NAMALWA (cell line): Measurements from ENCODE around the gene TMEM185B.
"Not testable (repeated sequence)": the region's sequence is repeated elsewhere in the genome, so short reads cannot be mapped to it uniquely, and the experiment has no call there.

ENCODE experiments used
- DNase-seq: peaks from one replicate; pipeline ENCODE4 v3.0.0-alpha.2; 2015; ENCODE audit warnings: low spot score

TMEM185B gene

DNA sequence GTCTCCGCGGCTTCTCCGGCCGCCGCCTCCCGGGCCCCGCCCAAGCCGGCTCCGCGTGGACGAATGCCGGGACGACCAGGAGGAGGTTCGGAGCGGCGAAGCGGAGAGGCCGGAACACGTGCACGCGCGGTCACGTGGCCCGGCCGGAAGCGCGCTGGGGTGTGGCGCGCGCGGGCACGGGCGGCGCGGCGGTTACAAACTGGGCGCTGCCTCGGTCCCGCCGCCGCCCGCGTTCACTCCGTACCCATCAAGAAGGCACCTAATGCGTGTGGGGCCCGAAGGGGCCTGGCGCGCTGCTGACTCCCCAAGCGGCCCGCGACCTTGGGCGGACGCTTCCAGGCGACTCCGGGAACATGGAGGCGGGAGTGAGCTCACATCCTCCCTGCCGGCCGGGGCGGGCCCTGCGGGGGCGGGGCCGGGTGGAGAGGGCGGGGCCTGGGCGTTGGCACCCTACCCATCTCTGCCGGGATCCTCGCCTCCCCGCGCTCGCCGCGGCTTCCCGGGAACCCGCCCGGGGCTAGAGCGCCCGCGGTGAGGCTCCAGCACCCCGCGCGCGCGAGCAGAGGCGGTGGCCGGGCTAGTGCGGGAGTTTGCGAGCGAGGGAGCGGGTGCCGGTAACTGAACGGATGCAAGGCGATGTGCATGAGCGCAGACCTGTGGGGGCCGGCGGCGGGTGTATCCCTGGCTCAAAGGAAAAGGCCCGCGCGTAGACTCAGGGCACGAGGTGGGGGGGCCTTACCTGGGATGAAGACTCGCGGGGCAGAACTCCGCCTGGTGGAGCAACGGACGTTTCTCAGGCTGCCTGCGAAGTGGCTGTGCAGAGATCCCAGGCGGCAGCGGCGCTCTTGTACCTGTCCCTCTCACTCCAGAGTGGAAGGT is at the start of gene TMEM185B:
Gene TMEM185B (minus strand): TSS at position 367 of the 879 bp plus-strand sequence. CDS start 424 bp downstream, outside the sequence.
- DNase-seq: peak; percentile 71

DNA sequence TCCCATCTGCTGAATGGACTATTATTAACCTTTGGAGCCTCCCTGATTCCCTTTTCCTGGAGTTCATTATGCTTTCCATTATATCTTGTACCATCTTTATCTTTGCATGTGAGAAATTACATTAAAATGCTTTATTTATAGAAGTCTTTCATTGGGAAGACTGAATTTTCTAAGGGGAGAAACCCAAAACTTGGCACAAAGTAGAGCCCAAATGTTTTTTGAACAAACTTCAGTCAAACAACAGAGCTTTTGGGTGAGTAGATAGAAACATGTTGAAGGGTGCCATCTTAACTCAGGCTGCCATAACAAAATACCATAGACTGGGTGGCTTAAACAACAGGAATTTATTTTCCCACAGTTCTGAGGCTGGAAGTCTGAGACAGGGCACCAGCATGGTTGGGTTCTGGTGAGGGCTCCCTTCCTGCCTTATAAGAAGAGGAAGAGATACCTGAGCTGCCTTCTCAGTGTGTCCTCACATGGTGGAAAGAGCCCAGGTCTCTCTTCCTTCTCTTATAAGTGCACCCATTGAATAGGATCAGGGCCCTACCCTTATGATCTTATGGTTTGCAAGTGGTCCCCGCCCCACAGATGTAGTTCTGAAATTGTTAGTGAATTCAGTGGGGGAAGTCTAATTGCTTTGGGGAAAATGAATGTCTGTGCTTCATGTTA is 48.6 kb upstream of the TMEM185B start:
- DNase-seq: no peak

GRCh38 chr2:120269816-120270215 is 46.6 kb upstream of the TMEM185B start:
- no peak for DNase-seq

GRCh38 chr2:120269076-120269744 is 46.0 kb upstream of the TMEM185B start:
- peak; percentile 51 for DNase-seq

- no peak for DNase-seq
Observed at GRCh38 chr2:120267348-120267747, 44.1 kb upstream of the TMEM185B start.

- no peak for DNase-seq
Observed at GRCh38 chr2:120265006-120265405, 41.8 kb upstream of the TMEM185B start.

GRCh38 chr2:120262761-120263428 is 39.7 kb upstream of the TMEM185B start:
- no peak for DNase-seq

- no peak for DNase-seq
Observed at GRCh38 chr2:120262150-120262549, 39.0 kb upstream of the TMEM185B start.

- no peak for DNase-seq
Observed at GRCh38 chr2:120261387-120262006, 38.3 kb upstream of the TMEM185B start.

DNA sequence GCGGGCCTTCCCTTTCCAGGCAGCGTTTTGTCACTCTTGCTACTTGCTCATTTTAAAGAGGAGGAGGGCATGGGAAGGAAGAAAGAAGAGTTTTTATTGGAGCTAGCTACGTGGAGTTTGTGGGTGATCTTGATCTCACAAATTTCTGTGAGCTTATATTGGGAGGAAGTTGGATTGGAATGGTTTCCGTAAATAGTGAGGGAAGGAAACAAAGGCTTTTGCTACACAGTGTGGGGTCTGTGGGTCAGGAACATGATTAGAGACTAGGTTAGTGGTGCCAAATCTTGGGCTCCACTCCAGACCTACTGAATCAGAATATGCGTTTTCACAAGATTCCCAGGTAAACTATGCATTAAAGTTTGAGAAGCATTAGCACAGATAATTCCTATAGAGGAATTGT is 37.5 kb upstream of the TMEM185B start:
- no peak for DNase-seq

GRCh38 chr2:120259939-120260338 is 36.7 kb upstream of the TMEM185B start:
- DNase-seq: not testable (repeated sequence)

GRCh38 chr2:120258196-120258595 is 35.0 kb upstream of the TMEM185B start:
- no peak for DNase-seq

DNA sequence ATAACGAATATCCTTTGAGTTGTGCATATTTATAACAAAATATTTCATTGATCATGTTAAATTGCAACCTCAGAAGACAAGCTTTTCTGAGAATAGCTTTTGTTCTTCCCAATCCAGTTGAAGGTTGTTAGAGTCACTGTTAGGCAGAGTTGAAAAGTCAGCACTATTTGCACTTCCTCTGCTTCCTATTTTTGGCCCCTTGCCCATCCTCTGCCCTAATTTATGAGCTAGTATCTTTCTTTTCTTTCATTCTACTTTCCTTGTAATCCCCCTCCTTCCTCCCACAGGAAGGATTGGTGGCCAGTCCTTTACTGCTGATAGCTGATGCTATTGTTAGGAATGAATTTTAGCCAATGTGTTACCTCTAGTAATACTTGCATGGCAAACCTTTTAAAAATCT is 34.3 kb upstream of the TMEM185B start:
- no peak for DNase-seq

GRCh38 chr2:120256651-120257000 is 33.4 kb upstream of the TMEM185B start:
- DNase-seq: no peak

GRCh38 chr2:120255986-120256650 is 32.9 kb upstream of the TMEM185B start:
- DNase-seq: no peak

DNA sequence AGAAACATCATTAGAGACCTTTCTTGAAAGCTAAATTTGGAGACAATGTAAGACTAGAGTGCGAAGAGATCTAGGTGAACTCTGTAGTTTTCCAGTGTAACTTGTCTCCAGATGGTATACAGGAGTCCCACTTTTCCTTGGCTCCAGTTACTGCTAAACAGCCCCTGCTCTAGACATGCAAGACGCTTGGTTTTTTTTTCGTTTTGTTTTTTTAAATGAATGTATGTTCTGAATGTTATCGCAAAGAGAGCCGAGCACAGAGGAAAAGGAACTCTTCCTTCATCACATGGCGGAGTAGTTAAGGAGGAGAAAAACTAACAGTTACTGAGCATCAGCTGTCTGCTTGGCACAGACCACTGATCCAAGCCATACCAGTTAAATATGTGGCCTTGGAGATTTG is 31.9 kb upstream of the TMEM185B start:
- no peak for DNase-seq

- no peak for DNase-seq
Observed at GRCh38 chr2:120254178-120254577, 31.0 kb upstream of the TMEM185B start.

GRCh38 chr2:120253021-120253882 is 30.1 kb upstream of the TMEM185B start:
- DNase-seq: peak; percentile 15

GRCh38 chr2:120252225-120253020 is 29.2 kb upstream of the TMEM185B start, which contains the start of gene RALB:
TSS of gene RALB (plus strand) at chr2:120252852. CDS start at chr2:120278665, 25,813 bp downstream.
- DNase-seq: peak; percentile 97
